Prostate gland (tissue), 2 donors: ENCODE results near the gene PGBD5.

Experiments used
- POLR2A ChIP-seq: fragments of 450-650 bp; IDR thresholded peaks from one replicate; pipeline ENCODE4 v1.6.1; 2016; ENCODE audit warnings: antibody characterized with exemption, mild to moderate bottlenecking
- POLR2AphosphoS5 ChIP-seq: sonication (generic); formaldehyde crosslinking; IDR thresholded peaks from one replicate; pipeline ENCODE4 v1.6.1; 2017; ENCODE audit warnings: antibody characterized with exemption
- TF ChIP-seq, protein P1 (sequence below), 4 experiments: fragments of 200-600 bp in 2 of 4; fragments of 450-650 bp in 2 of 4; sonication (generic) in 2 of 4; IDR thresholded peaks; 1 replicate in 3 of 4; 2 replicates in 1 of 4; pipeline ENCODE4 v1.5.1; 2016 to 2019; ENCODE audit warnings: antibody characterized with exemption in 4 of 4, mild to moderate bottlenecking in 2 of 4, moderate library complexity in 2 of 4

DNA sequence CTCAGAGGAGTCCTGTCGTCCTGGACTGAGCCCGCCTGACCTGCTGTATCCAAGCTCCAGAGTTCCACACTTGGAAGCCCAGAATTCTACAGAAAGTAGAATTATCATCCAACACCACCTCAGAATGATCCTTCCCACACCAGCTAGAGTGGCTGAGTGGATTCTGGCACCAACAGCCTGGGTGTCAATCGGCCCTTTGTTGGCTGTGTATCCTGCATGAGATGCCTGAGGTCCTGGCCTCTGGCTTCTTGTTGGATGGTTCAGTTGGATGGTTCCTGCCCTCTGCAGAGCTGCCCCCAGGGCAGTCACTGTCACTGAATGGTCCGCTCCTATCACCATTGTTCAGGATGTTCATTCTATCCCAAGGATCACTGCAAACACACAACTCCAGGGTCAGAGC is 49.8 kb downstream of the PGBD5 start:
- no peak for TF ChIP-seq POLR2AphosphoS5
- TF ChIP-seq, protein P1, sequence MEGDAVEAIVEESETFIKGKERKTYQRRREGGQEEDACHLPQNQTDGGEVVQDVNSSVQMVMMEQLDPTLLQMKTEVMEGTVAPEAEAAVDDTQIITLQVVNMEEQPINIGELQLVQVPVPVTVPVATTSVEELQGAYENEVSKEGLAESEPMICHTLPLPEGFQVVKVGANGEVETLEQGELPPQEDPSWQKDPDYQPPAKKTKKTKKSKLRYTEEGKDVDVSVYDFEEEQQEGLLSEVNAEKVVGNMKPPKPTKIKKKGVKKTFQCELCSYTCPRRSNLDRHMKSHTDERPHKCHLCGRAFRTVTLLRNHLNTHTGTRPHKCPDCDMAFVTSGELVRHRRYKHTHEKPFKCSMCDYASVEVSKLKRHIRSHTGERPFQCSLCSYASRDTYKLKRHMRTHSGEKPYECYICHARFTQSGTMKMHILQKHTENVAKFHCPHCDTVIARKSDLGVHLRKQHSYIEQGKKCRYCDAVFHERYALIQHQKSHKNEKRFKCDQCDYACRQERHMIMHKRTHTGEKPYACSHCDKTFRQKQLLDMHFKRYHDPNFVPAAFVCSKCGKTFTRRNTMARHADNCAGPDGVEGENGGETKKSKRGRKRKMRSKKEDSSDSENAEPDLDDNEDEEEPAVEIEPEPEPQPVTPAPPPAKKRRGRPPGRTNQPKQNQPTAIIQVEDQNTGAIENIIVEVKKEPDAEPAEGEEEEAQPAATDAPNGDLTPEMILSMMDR (IDR thresholded peaks at IDR 0.05) = no peak
- no peak for TF ChIP-seq POLR2A
